ENCODE results near the gene DENND4B. TPM values are rescaled to one million over a fixed set of nuclear protein-coding genes. Genes with fewer than 3 reads are reported as not detected.

Gene DENND4B
- total and polyA plus RNA-seq, 4 experiments from 2014 or later, result 6.9 to 216 (median 123) TPM

GRCh38 chr1:153951183-153951582, 4.7 kb upstream of the DENND4B start:
- intact Hi-C loops (cut with micrococcal nuclease), result no loop called here
- H3K36me3 Mint-ChIP-seq, result peaks cover 36 to 63% of the 10 kb centered on the region in 2 donors
- ChIA-PET POLR2A (ENCODE audit: partially characterized antibody) (interaction anchor here (0.7 to 1.0 kb wide), 2 partner anchors 11 to 39 kb away, joined by 3 to 4 read pairs; partner anchors contain the start of gene RPS27), CTCF (ENCODE audit: partially characterized antibody) (no interaction called here)
- H3K4me1 Mint-ChIP-seq, result peaks cover 12 to 37% (median 24%) of the 10 kb centered on the region in 4 donors
- Histone ChIP-seq H3K27me3 (ENCODE audit: insufficient read depth, low read length) (no peaks in the 10 kb centered on the region), H3K36me3 (ENCODE audit: insufficient read depth, low read length) (peaks cover 65% of the 10 kb centered on the region), H3K27ac (ENCODE audit: low read depth, low read length) (no peak overlapping the region), H3K4me3 (ENCODE audit: low read length in 2 of 2) (no peak overlapping the region), H3K9me3 (ENCODE audit: control insufficient read depth in 1 of 2, low read length in 2 of 2) (no peaks in the 10 kb centered on the region), H3K4me1 (ENCODE audit: insufficient read depth, low read length) (peaks cover 32% of the 10 kb centered on the region)
- no peaks in the 10 kb centered on the region for H3K27me3 Mint-ChIP-seq
- H3K9me3 Mint-ChIP-seq, result no peaks in the 10 kb centered on the region
- DNase-seq, result no peak
- no peak overlapping the region for H3K4me3 Mint-ChIP-seq
- H3K27ac Mint-ChIP-seq, result peak overlapping the region in 2 of 7 donors; percentile 26 to 42

- CTCF ChIA-PET (ENCODE audit: partially characterized antibody), result interaction anchor here (0.6 to 4.8 kb wide), 20 partner anchors 9 to 148 kb away, joined by 3 to 69 read pairs (median 10); partner anchors contain the start of genes CREB3L4, CRTC2, GATAD2B and JTB
- peak overlapping the region; percentile 89 to 99 (median 96) for H3K4me3 Mint-ChIP-seq
- POLR2A ChIA-PET (ENCODE audit: partially characterized antibody), result interaction anchor here (0.6 to 13.0 kb wide), 19 partner anchors 11 to 1132 kb away, joined by 3 to 298 read pairs (median 11); partner anchors contain the start of genes CREB3L4, CRTC2, GATAD2B and INTS3
- peaks cover 30 to 68% of the 10 kb centered on the region in 2 donors for H3K36me3 Mint-ChIP-seq
- DNase-seq, result peak; percentile 73 to 79 (median 77)
- H3K4me1 ChIP-seq (ENCODE audit: insufficient read depth, low read length), result peaks cover 35% of the 10 kb centered on the region
- intact Hi-C loops (cut with micrococcal nuclease), result loop anchor here (1.0 kb wide), 7 partner anchors 12 to 149 kb away; partner anchors contain the start of genes CREB3L4, CRTC2, JTB and RAB13
- peak overlapping the region; percentile 83 for H3K27ac ChIP-seq (ENCODE audit: low read depth, low read length)
- H3K9me3 ChIP-seq (ENCODE audit: control insufficient read depth in 1 of 2, low read length in 2 of 2), result no peaks in the 10 kb centered on the region
- peaks cover 0 to 4% (median 0%) of the 10 kb centered on the region in 8 donors for H3K9me3 Mint-ChIP-seq
- peaks cover 20 to 44% (median 32%) of the 10 kb centered on the region in 4 donors for H3K4me1 Mint-ChIP-seq
- no peaks in the 10 kb centered on the region for H3K27me3 ChIP-seq (ENCODE audit: insufficient read depth, low read length)
- peak overlapping the region; percentile 47 to 72 for H3K4me3 ChIP-seq (ENCODE audit: low read length in 2 of 2)
- peaks cover 52% of the 10 kb centered on the region for H3K36me3 ChIP-seq (ENCODE audit: insufficient read depth, low read length)
- H3K27ac Mint-ChIP-seq, result peak overlapping the region; percentile 96 to 98 (median 98)
- H3K27me3 Mint-ChIP-seq, result peaks cover 0 to 4% of the 10 kb centered on the region in 2 donors
Measured at GRCh38 chr1:153945795-153946621, 510 bp downstream of the DENND4B start.

GRCh38 chr1:153945131-153945794, 1.3 kb downstream of the DENND4B start:
- no peaks in the 10 kb centered on the region for H3K9me3 ChIP-seq (ENCODE audit: control insufficient read depth in 1 of 2, low read length in 2 of 2)
- peaks cover 0 to 4% of the 10 kb centered on the region in 2 donors for H3K27me3 Mint-ChIP-seq
- peaks cover 0 to 4% (median 0%) of the 10 kb centered on the region in 8 donors for H3K9me3 Mint-ChIP-seq
- CTCF ChIA-PET (ENCODE audit: partially characterized antibody), result interaction anchor here (0.7 to 4.8 kb wide), 14 partner anchors 12 to 147 kb away, joined by 3 to 69 read pairs (median 12); partner anchors contain the start of genes CREB3L4, CRTC2, GATAD2B and JTB
- intact Hi-C loops (cut with micrococcal nuclease), result loop anchor here (1.0 kb wide), 4 partner anchors 13 to 41 kb away; partner anchors contain the start of genes CRTC2, JTB and RAB13
- POLR2A ChIA-PET (ENCODE audit: partially characterized antibody), result interaction anchor here (0.5 to 13.0 kb wide), 27 partner anchors 12 to 1133 kb away, joined by 3 to 298 read pairs (median 4); partner anchors contain the start of genes CREB3L4, CRTC2, GATAD2B and INTS3
- H3K36me3 ChIP-seq (ENCODE audit: insufficient read depth, low read length), result peaks cover 52% of the 10 kb centered on the region
- peak overlapping the region; percentile 96 to 98 (median 98) for H3K27ac Mint-ChIP-seq
- peak overlapping the region; percentile 83 for H3K27ac ChIP-seq (ENCODE audit: low read depth, low read length)
- H3K4me3 Mint-ChIP-seq, result peak overlapping the region; percentile 89 to 99 (median 96)
- DNase-seq, result peak; percentile 85 to 94 (median 87)
- H3K4me1 Mint-ChIP-seq, result peaks cover 23 to 47% (median 32%) of the 10 kb centered on the region in 4 donors
- H3K27me3 ChIP-seq (ENCODE audit: insufficient read depth, low read length), result no peaks in the 10 kb centered on the region
- peaks cover 27 to 66% of the 10 kb centered on the region in 2 donors for H3K36me3 Mint-ChIP-seq
- H3K4me3 ChIP-seq (ENCODE audit: low read length in 2 of 2), result peak overlapping the region; percentile 47 to 72
- peaks cover 35% of the 10 kb centered on the region for H3K4me1 ChIP-seq (ENCODE audit: insufficient read depth, low read length)

DNA sequence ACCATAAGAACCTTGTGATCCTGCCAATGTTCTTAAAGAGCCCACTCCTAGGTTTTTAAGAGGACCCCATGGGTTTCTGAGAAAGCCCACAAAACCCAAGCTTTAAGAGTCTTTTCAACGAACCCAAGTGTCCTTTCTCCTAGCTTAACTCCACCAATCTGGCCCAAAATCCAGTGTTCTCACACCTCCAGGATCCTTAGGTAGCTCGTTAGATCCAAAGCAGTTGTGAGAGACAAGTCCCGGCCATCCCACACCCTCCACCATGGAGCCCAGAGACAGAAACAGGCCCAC, 1.7 kb downstream of the DENND4B start:
- Histone ChIP-seq H3K36me3 (ENCODE audit: insufficient read depth, low read length) (peaks cover 52% of the 10 kb centered on the region), H3K4me1 (ENCODE audit: insufficient read depth, low read length) (peaks cover 35% of the 10 kb centered on the region), H3K9me3 (ENCODE audit: control insufficient read depth in 1 of 2, low read length in 2 of 2) (no peaks in the 10 kb centered on the region), H3K27ac (ENCODE audit: low read depth, low read length) (peak overlapping the region; percentile 83), H3K27me3 (ENCODE audit: insufficient read depth, low read length) (no peaks in the 10 kb centered on the region), H3K4me3 (ENCODE audit: low read length in 2 of 2) (peak overlapping the region; percentile 47 to 72)
- ChIA-PET POLR2A (ENCODE audit: partially characterized antibody) (interaction anchor here (0.5 to 13.0 kb wide), 18 partner anchors 12 to 217 kb away, joined by 3 to 298 read pairs (median 11); partner anchors contain the start of genes CREB3L4, CRTC2, GATAD2B and INTS3), CTCF (ENCODE audit: partially characterized antibody) (interaction anchor here (0.7 to 4.8 kb wide), 11 partner anchors 13 to 147 kb away, joined by 3 to 69 read pairs (median 24); partner anchors contain the start of genes CREB3L4, CRTC2, GATAD2B and JTB)
- H3K36me3 Mint-ChIP-seq, result peaks cover 30 to 67% of the 10 kb centered on the region in 2 donors
- peaks cover 23 to 49% (median 35%) of the 10 kb centered on the region in 4 donors for H3K4me1 Mint-ChIP-seq
- H3K27ac Mint-ChIP-seq, result peak overlapping the region; percentile 96 to 98 (median 98)
- no peak for DNase-seq
- intact Hi-C loops (cut with micrococcal nuclease), result loop anchor here (1.0 kb wide), 4 partner anchors 14 to 42 kb away; partner anchors contain the start of genes CRTC2, JTB and RAB13
- H3K4me3 Mint-ChIP-seq, result peak overlapping the region; percentile 89 to 99 (median 96)
- H3K9me3 Mint-ChIP-seq, result peaks cover 0 to 4% (median 0%) of the 10 kb centered on the region in 8 donors
- H3K27me3 Mint-ChIP-seq, result peaks cover 0 to 4% of the 10 kb centered on the region in 2 donors

GRCh38 chr1:153944005-153944826, 2.3 kb downstream of the DENND4B start:
- peaks cover 35% of the 10 kb centered on the region for H3K4me1 ChIP-seq (ENCODE audit: insufficient read depth, low read length)
- intact Hi-C loops (cut with micrococcal nuclease), result no loop called here
- peaks cover 55% of the 10 kb centered on the region for H3K36me3 ChIP-seq (ENCODE audit: insufficient read depth, low read length)

More at GRCh38 chr1:153944005-153944826, 2.3 kb downstream of the DENND4B start:
- H3K4me3 Mint-ChIP-seq, result peak overlapping the region; percentile 89 to 99 (median 96)
- Histone ChIP-seq H3K4me3 (ENCODE audit: low read length in 2 of 2) (peak overlapping the region; percentile 47 to 72), H3K27me3 (ENCODE audit: insufficient read depth, low read length) (no peaks in the 10 kb centered on the region), H3K9me3 (ENCODE audit: control insufficient read depth in 1 of 2, low read length in 2 of 2) (no peaks in the 10 kb centered on the region), H3K27ac (ENCODE audit: low read depth, low read length) (peak overlapping the region; percentile 83)
- H3K27me3 Mint-ChIP-seq, result peaks cover 0 to 4% of the 10 kb centered on the region in 2 donors
- ChIA-PET POLR2A (ENCODE audit: partially characterized antibody) (interaction anchor here (0.5 to 13.0 kb wide), 17 partner anchors 13 to 202 kb away, joined by 3 to 298 read pairs (median 13); partner anchors contain the start of genes CREB3L4, CRTC2, GATAD2B and JTB), CTCF (ENCODE audit: partially characterized antibody) (interaction anchor here (0.7 to 4.8 kb wide), 12 partner anchors 13 to 146 kb away, joined by 3 to 69 read pairs (median 15); partner anchors contain the start of genes CREB3L4, CRTC2, GATAD2B and JTB)
- peak overlapping the region; percentile 96 to 98 (median 98) for H3K27ac Mint-ChIP-seq
- peaks cover 0 to 4% (median 0%) of the 10 kb centered on the region in 8 donors for H3K9me3 Mint-ChIP-seq
- H3K36me3 Mint-ChIP-seq, result peaks cover 34 to 70% of the 10 kb centered on the region in 2 donors
- DNase-seq, result peak in 1 of 5 donors; percentile 64
- H3K4me1 Mint-ChIP-seq, result peaks cover 23 to 55% (median 35%) of the 10 kb centered on the region in 4 donors

All from CD4-positive, alpha-beta memory T cell (primary cell).